HCT116 (cell line): Measurements from ENCODE around the gene PXMP4.

Experiments used
- ATF3 ChIP-seq: IDR thresholded peaks from 2 replicates; pipeline ENCODE4 v1.6.1; 2012
- CTCF ChIP-seq, 3 experiments: fragments of 200-600 bp in 1 of 3; sonication (generic) in 1 of 3; IDR thresholded peaks in 2 of 3; conservative IDR thresholded peaks in 1 of 3; 2 replicates each; pipeline ENCODE4 v1.5.1; 2012 to 2017; ENCODE audit warnings: low read depth in 2 of 3, low read length in 2 of 3, antibody characterized with exemption in 1 of 3, borderline replicate concordance in 1 of 3, control low read depth in 1 of 3, mild to moderate bottlenecking in 1 of 3, mixed read lengths in 1 of 3, mixed run types in 1 of 3, moderate library complexity in 1 of 3; ENCODE audit not compliant: insufficient read depth in 1 of 3
- ELF1 ChIP-seq: IDR thresholded peaks from 2 replicates; pipeline ENCODE4 v1.6.1; 2012; ENCODE audit warnings: low read depth, borderline replicate concordance
- EZH2 ChIP-seq: fragments of 200-600 bp; sonication (generic); IDR thresholded peaks from 2 replicates; pipeline ENCODE4 v1.6.1; 2017; ENCODE audit warnings: antibody characterized with exemption, mixed run types
- EZH2phosphoT487 ChIP-seq: fragments of 200-600 bp; IDR thresholded peaks from 2 replicates; pipeline ENCODE4 v1.6.1; 2018; ENCODE audit warnings: antibody characterized with exemption, borderline replicate concordance
- MAX ChIP-seq: IDR thresholded peaks from 2 replicates; pipeline ENCODE4 v1.6.1; 2012
- POLR2AphosphoS5 ChIP-seq: IDR thresholded peaks from 2 replicates; pipeline ENCODE4 v1.6.1; 2011; ENCODE audit warnings: mild to moderate bottlenecking, low read depth, low read length, moderate library complexity
- REST ChIP-seq: IDR thresholded peaks from 2 replicates; pipeline ENCODE4 v1.6.1; 2012; ENCODE audit warnings: low read depth
- SIN3A ChIP-seq: IDR thresholded peaks from 2 replicates; pipeline ENCODE4 v1.6.1; 2012; ENCODE audit warnings: low read depth
- ZFX ChIP-seq: fragments of 450-650 bp; IDR thresholded peaks from 2 replicates; pipeline ENCODE4 v1.6.1; 2017
- ZNF274 ChIP-seq: fragments of 200-500 bp; sonication (Bioruptor generic); IDR thresholded peaks from 2 replicates; pipeline ENCODE4 v1.6.1; 2014; ENCODE audit warnings: mild to moderate bottlenecking, low read depth, low read length, inconsistent platforms

- TF ChIP-seq CTCF (IDR thresholded peaks at IDR 0.05 in 2 of 3, conservative IDR thresholded peaks at IDR 0.05 in 1 of 3; ENCODE audit: borderline replicate concordance in 1 of 3, insufficient read depth in 1 of 3, low read depth in 2 of 3, low read length in 2 of 3) (no peak), MAX (no peak), ELF1 (no peak), EZH2 (no peak), ATF3 (no peak), ZFX (no peak), EZH2phosphoT487 (no peak), REST (no peak), SIN3A (no peak), POLR2AphosphoS5 (no peak), ZNF274 (no peak)
Observed at GRCh38 chr20:33688938-33689424, 31.1 kb downstream of the PXMP4 start.
